Measurements from ENCODE around the gene IGFBPL1. TPM values are rescaled to one million over a fixed set of nuclear protein-coding genes. Genes with fewer than 3 reads are reported as not detected.

IGFBPL1 gene
- total and polyA plus RNA-seq, 10 of the 15 experiments (the other 5 are each of a cell fraction or from before 2014, with no cell fraction given), result 0.25 TPM; not detected in 9

GRCh38 chr9:38385896-38386295, 38.4 kb downstream of the IGFBPL1 start:
- Histone ChIP-seq H3K4me3 (no peak overlapping the region), H3K79me2 (ENCODE audit: control insufficient read depth, insufficient read depth, low read length) (no peaks in the 10 kb centered on the region), H3K4me1 (ENCODE audit: control insufficient read depth, insufficient read depth, low read length) (no peaks in the 10 kb centered on the region), H3K4me2 (ENCODE audit: control insufficient read depth, insufficient read depth) (no peak overlapping the region), H2AFZ (ENCODE audit: control insufficient read depth, low read depth, low read length) (no peak overlapping the region), H3K36me3 (ENCODE audit: control insufficient read depth in 2 of 2, insufficient read depth in 2 of 2, low read length in 1 of 2) (no peaks in the 10 kb centered on the region), H3K27ac (ENCODE audit: control insufficient read depth, insufficient read depth) (no peak overlapping the region), H4K20me1 (ENCODE audit: control insufficient read depth, insufficient read depth) (no peaks in the 10 kb centered on the region), H3K27me3 (replicated peaks in 1 of 2; ENCODE audit: control insufficient read depth in 2 of 2, insufficient read depth in 2 of 2, low read length in 1 of 2) (no peaks in the 10 kb centered on the region), H3K9me3 (replicated peaks; ENCODE audit: control insufficient read depth, insufficient read depth, low read length) (peaks cover 6% of the 10 kb centered on the region; the same call in 1 of the 3 replicates), H3K9ac (ENCODE audit: control insufficient read depth, insufficient read depth, low read length) (no peak overlapping the region)
- POLR2A ChIA-PET, result no interaction called here
- in situ Hi-C loops (cut with MboI), result no loop called here
- WGBS (ENCODE audit: insufficient coverage, insufficient replicate concordance, low lambda C conversion rate, missing lambda C conversion rate), result 44% methylated on average over 3 of the region's 3 CpGs
- FAIRE-seq (no peak), ATAC-seq (no peak), DNase-seq (ENCODE audit: low read depth, low spot score) (no peak)
- RAD21 ChIA-PET (ENCODE audit: unreplicated experiment), result no interaction called here
- intact Hi-C loops (cut with micrococcal nuclease; ENCODE audit: unreplicated experiment), result no loop called here
- CTCF ChIA-PET, result interaction anchor here (0.9 kb wide), 1 partner anchor 15 kb away, joined by 3 read pairs; no protein-coding TSS in a partner anchor
- BruUV-seq (replicated peaks), result no TSS peak
- TF ChIP-seq BACH1 (IDR thresholded peaks at IDR 0.05; ENCODE audit: borderline replicate concordance) (no peak), PAX8 (IDR thresholded peaks at IDR 0.05) (no peak), PRDM15 (CRISPR knock-in tag; IDR thresholded peaks at IDR 0.05) (no peak), ETV6 (conservative IDR thresholded peaks at IDR 0.05 in 1 of 2, IDR thresholded peaks at IDR 0.05 in 1 of 2; ENCODE audit: borderline replicate concordance in 1 of 2, low read depth in 1 of 2) (no peak), EGR1 (IDR thresholded peaks at IDR 0.05; ENCODE audit: borderline replicate concordance in 1 of 2, low read depth in 2 of 2, low read length in 2 of 2) (no peak), CREM (IDR thresholded peaks at IDR 0.05; ENCODE audit: low read depth) (no peak), WRNIP1 (IDR thresholded peaks at IDR 0.05; ENCODE audit: borderline replicate concordance, low read depth, low read length) (no peak), NKRF (conservative IDR thresholded peaks at IDR 0.05) (no peak), NR2C1 (IDR thresholded peaks at IDR 0.05) (no peak)
- SMC1A ChIA-PET (ENCODE audit: uncharacterized antibody, unreplicated experiment), result no interaction called here
